HG03097 (cell line): Measurements from ENCODE around the gene HPSE.
"Not testable (repeated sequence)": the region's sequence is repeated elsewhere in the genome, so short reads cannot be mapped to it uniquely, and the experiment has no call there.

ENCODE experiments used
- ATAC-seq: cut with Tn5 transposase; IDR thresholded peaks from one replicate; pipeline ENCODE4 v1.9.1; 2021; ENCODE audit not compliant: unreplicated experiment, low FRiP score

HPSE gene

GRCh38 chr4:83285055-83285407 lies 49.6 kb downstream of the HPSE start:
- ATAC-seq = no peak

- ATAC-seq = peak; percentile 78
Observed at GRCh38 chr4:83284193-83285054, 50.2 kb downstream of the HPSE start, which contains the start of gene COQ2. COQ2 (minus strand) TSS chr4:83284798; CDS start chr4:83284764, 34 bp downstream.

- ATAC-seq = no peak
Observed at GRCh38 chr4:83283181-83283580, 51.5 kb downstream of the HPSE start.

- no peak for ATAC-seq
Observed at GRCh38 chr4:83282049-83282535, 52.6 kb downstream of the HPSE start.

GRCh38 chr4:83281307-83281706 lies 53.3 kb downstream of the HPSE start:
- no peak for ATAC-seq

GRCh38 chr4:83276299-83277040 lies 58.2 kb downstream of the HPSE start:
- ATAC-seq = peak; percentile 58

- not testable (repeated sequence) for ATAC-seq
Observed at GRCh38 chr4:83273926-83274325, 60.7 kb downstream of the HPSE start.

- peak; percentile 74 for ATAC-seq
Observed at GRCh38 chr4:83272900-83273299, 61.7 kb downstream of the HPSE start.

GRCh38 chr4:83269256-83269655 lies 65.4 kb downstream of the HPSE start:
- no peak for ATAC-seq

- ATAC-seq = no peak
Observed at GRCh38 chr4:83268491-83268890, 66.2 kb downstream of the HPSE start.

- ATAC-seq = no peak
Observed at GRCh38 chr4:83267830-83268475, 66.7 kb downstream of the HPSE start.

- no peak for ATAC-seq
Observed at GRCh38 chr4:83267121-83267829, 67.4 kb downstream of the HPSE start.

GRCh38 chr4:83266689-83267088 lies 68.0 kb downstream of the HPSE start:
- peak; percentile 44 for ATAC-seq

GRCh38 chr4:83263106-83263505 lies 71.5 kb downstream of the HPSE start:
- no peak for ATAC-seq

- no peak for ATAC-seq
Observed at GRCh38 chr4:83262682-83263081, 72.0 kb downstream of the HPSE start.

- no peak for ATAC-seq
Observed at GRCh38 chr4:83261307-83261706, 73.3 kb downstream of the HPSE start.

- ATAC-seq = no peak
Observed at GRCh38 chr4:83259586-83259985, 75.1 kb downstream of the HPSE start.

GRCh38 chr4:83258461-83258860 lies 76.2 kb downstream of the HPSE start:
- ATAC-seq = no peak

- ATAC-seq = no peak
Observed at GRCh38 chr4:83257811-83258210, 76.8 kb downstream of the HPSE start.

- no peak for ATAC-seq
Observed at GRCh38 chr4:83255584-83255983, 79.1 kb downstream of the HPSE start.
